ENCODE data around the gene TSPAN8. TPM values are rescaled to one million over a fixed set of nuclear protein-coding genes. Genes with fewer than 3 reads are reported as not detected.

Gene TSPAN8
- total RNA-seq (77.3 TPM), polyA plus RNA-seq (ENCODE audit: insufficient read depth, low read depth, low replicate concordance) (61.2 TPM)
- long read RNA-seq, donor 1, partial matches to known transcripts = 29 of 35 reads
- long read RNA-seq, donor 1, other reads (novel, unspliced or antisense) = 0 of 35 reads
- long read RNA-seq, donor 2, transcript TSPAN8-203 (8 exons, 1,168 nt) = minor isoform, 5 of 46 reads
- long read RNA-seq, donor 2, transcript TSPAN8-201 (9 exons, 1,227 nt) = major isoform, 8 of 46 reads
- long read RNA-seq, donor 2, partial matches to known transcripts = 33 of 46 reads
- long read RNA-seq, donor 2, other reads (novel, unspliced or antisense) = 0 of 46 reads
- long read RNA-seq, donor 3, transcript TSPAN8-201 (9 exons, 1,227 nt) = minor isoform, 15 of 57 reads
- long read RNA-seq, donor 3, transcript TSPAN8-203 (8 exons, 1,168 nt) = major isoform, 24 of 57 reads
- long read RNA-seq, donor 3, partial matches to known transcripts = 18 of 57 reads
- long read RNA-seq, donor 3, other reads (novel, unspliced or antisense) = 0 of 57 reads
- long read RNA-seq, donor 4, transcript TSPAN8-201 (9 exons, 1,227 nt) = major isoform, 5 of 15 reads
- long read RNA-seq, donor 4, partial matches to known transcripts = 6 of 15 reads
- long read RNA-seq, donor 4, other reads (novel, unspliced or antisense) = 0 of 15 reads
- long read RNA-seq, donor 5, partial matches to known transcripts = 0 of 1 reads
- long read RNA-seq, donor 5, other reads (novel, unspliced or antisense) = 0 of 1 reads
- long read RNA-seq, donor 6, transcript TSPAN8-203 (8 exons, 1,168 nt) = major isoform, 26 of 131 reads
- long read RNA-seq, donor 6, transcript TSPAN8-201 (9 exons, 1,227 nt) = minor isoform, 6 of 131 reads
- long read RNA-seq, donor 6, partial matches to known transcripts = 99 of 131 reads
- long read RNA-seq, donor 6, other reads (novel, unspliced or antisense) = 0 of 131 reads
- long read RNA-seq, donor 7, transcript TSPAN8-201 (9 exons, 1,227 nt) = major isoform, 18 of 35 reads
- long read RNA-seq, donor 7, transcript TSPAN8-203 (8 exons, 1,168 nt) = minor isoform, 15 of 35 reads
- long read RNA-seq, donor 7, partial matches to known transcripts = 2 of 35 reads
- long read RNA-seq, donor 7, other reads (novel, unspliced or antisense) = 0 of 35 reads
- long read RNA-seq, donor 8, transcript TSPAN8-203 (8 exons, 1,168 nt) = major isoform, 11 of 49 reads
- long read RNA-seq, donor 8, transcript TSPAN8-201 (9 exons, 1,227 nt) = minor isoform, 8 of 49 reads
- long read RNA-seq, donor 8, partial matches to known transcripts = 30 of 49 reads
- long read RNA-seq, donor 8, other reads (novel, unspliced or antisense) = 0 of 49 reads
- long read RNA-seq, donor 9, transcript TSPAN8-201 (9 exons, 1,227 nt) = minor isoform, 6 of 46 reads
- long read RNA-seq, donor 9, transcript TSPAN8-203 (8 exons, 1,168 nt) = major isoform, 11 of 46 reads
- long read RNA-seq, donor 9, partial matches to known transcripts = 29 of 46 reads
- long read RNA-seq, donor 9, other reads (novel, unspliced or antisense) = 0 of 46 reads
- long read RNA-seq, donor 10, transcript TSPAN8-203 (8 exons, 1,168 nt) = major isoform, 8 of 63 reads
- long read RNA-seq, donor 10, transcript TSPAN8-201 (9 exons, 1,227 nt) = minor isoform, 5 of 63 reads
- long read RNA-seq, donor 10, partial matches to known transcripts = 50 of 63 reads
- long read RNA-seq, donor 10, other reads (novel, unspliced or antisense) = 0 of 63 reads

DNA sequence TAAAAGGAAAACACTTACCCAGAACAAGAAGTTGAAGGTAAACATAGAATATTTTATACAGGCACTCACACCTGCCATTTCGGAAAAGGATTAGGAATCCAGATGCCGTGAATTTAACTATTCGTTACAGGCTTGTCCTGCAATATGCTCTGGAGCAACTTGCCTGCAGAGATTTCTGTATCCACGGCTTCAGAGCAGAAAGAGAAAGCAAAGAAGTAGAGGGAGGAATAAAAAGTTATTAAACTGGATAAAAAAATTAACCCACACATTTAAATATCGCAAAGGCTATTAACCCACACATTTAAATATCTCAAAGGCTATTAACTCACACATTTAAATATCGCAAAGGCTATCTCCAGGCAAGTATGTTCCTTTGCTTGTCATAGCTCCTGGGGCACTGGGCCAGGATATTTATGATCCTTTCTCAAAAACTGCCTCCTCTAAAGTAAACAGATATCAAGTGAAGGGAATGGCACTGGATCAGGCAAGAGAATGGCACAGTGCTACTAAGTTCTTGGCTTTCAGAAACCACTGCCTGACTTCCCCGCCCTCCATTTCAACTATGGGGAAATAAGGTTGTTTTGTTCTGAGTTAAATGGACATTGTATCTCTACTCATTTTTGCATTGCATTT, at the start of gene TSPAN8:
TSS of gene TSPAN8 (minus strand) at position 399 of the 633 bp plus-strand sequence. CDS start at position 78, 321 bp downstream.
- intact Hi-C loops (cut with DNase I) = no loop called here
- FAIRE-seq = no peak

DNA sequence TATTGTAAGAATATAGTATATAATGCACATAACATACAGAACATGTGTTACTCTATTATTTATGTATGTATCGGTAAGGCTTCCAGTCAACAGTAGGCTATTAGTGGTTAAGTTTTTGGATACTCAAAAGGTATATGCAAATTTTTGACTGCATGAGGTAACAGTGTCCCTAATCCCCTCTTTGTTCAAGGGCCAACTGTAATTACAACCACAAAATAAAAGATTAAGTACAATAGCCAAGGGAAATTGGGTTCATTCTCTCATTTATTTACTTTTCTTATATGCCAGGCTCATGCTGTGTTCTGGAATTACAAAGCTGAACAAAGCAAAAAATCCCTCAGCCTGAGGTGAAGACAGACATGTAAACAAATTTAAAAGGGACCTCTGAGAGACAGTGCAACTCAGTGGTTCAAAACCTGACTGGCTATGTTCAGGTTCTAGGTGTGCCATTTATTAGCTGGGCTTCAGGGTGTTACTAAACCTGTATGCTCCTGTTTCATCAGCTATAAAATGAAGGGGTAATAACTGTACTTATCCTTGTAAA, 43.4 kb upstream of the TSPAN8 start:
- DNase-seq = no peak
- FAIRE-seq = no peak
- Histone ChIP-seq H3K4me1 (ENCODE audit: control insufficient read depth in 2 of 3, insufficient read depth in 2 of 3, low read depth in 1 of 3, low read length in 3 of 3) (no peaks in the 10 kb centered on the region), H3K27me3 (ENCODE audit: control insufficient read depth, insufficient read depth, low read length) (no peaks in the 10 kb centered on the region), H3K9ac (ENCODE audit: low read length in 3 of 3) (no peak overlapping the region), H3K9me3 (ENCODE audit: control insufficient read depth in 2 of 3, insufficient read depth in 1 of 3, low read length in 3 of 3) (no peaks in the 10 kb centered on the region), H3K4me3 (ENCODE audit: low read length in 3 of 3) (no peak overlapping the region), H3K36me3 (ENCODE audit: control insufficient read depth in 2 of 3, insufficient read depth in 3 of 3, low read length in 3 of 3) (no peaks in the 10 kb centered on the region), H3K27ac (ENCODE audit: low read depth in 2 of 2, low read length in 2 of 2) (no peak overlapping the region)
- TF ChIP-seq, protein P1, sequence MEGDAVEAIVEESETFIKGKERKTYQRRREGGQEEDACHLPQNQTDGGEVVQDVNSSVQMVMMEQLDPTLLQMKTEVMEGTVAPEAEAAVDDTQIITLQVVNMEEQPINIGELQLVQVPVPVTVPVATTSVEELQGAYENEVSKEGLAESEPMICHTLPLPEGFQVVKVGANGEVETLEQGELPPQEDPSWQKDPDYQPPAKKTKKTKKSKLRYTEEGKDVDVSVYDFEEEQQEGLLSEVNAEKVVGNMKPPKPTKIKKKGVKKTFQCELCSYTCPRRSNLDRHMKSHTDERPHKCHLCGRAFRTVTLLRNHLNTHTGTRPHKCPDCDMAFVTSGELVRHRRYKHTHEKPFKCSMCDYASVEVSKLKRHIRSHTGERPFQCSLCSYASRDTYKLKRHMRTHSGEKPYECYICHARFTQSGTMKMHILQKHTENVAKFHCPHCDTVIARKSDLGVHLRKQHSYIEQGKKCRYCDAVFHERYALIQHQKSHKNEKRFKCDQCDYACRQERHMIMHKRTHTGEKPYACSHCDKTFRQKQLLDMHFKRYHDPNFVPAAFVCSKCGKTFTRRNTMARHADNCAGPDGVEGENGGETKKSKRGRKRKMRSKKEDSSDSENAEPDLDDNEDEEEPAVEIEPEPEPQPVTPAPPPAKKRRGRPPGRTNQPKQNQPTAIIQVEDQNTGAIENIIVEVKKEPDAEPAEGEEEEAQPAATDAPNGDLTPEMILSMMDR (IDR thresholded peaks at IDR 0.05; ENCODE audit: borderline replicate concordance, extremely low read depth, insufficient read depth) = no peak
- intact Hi-C loops (cut with DNase I) = no loop called here

More for the DNA sequence above, at the start of gene TSPAN8:
- Histone ChIP-seq H3K36me3 (ENCODE audit: control insufficient read depth in 2 of 3, insufficient read depth in 3 of 3, low read length in 3 of 3) (no peaks in the 10 kb centered on the region), H3K9ac (ENCODE audit: low read length in 3 of 3) (peak within 1 kb of the TSS in 2 of 3 donors; percentile 23 to 31), H3K4me3 (ENCODE audit: low read length in 3 of 3) (peak within 1 kb of the TSS; percentile 12 to 46 (median 19)), H3K4me1 (ENCODE audit: control insufficient read depth in 2 of 3, insufficient read depth in 2 of 3, low read depth in 1 of 3, low read length in 3 of 3) (peaks cover 0 to 6% (median 0%) of the 10 kb centered on the region in 3 donors), H3K27ac (ENCODE audit: low read depth in 2 of 2, low read length in 2 of 2) (peak within 1 kb of the TSS; percentile 23 to 35), H3K27me3 (ENCODE audit: control insufficient read depth, insufficient read depth, low read length) (no peaks in the 10 kb centered on the region), H3K9me3 (ENCODE audit: control insufficient read depth in 2 of 3, insufficient read depth in 1 of 3, low read length in 3 of 3) (no peaks in the 10 kb centered on the region)
- TF ChIP-seq, protein P1 (IDR thresholded peaks at IDR 0.05; ENCODE audit: borderline replicate concordance, extremely low read depth, insufficient read depth) = no peak
- DNase-seq = peak in 2 of 5 donors; percentile 37 to 48
